Peyer's patch (tissue), 4 donors: ENCODE results near the gene RGS3. TPM values are rescaled to one million over a fixed set of nuclear protein-coding genes. Genes with fewer than 3 reads are reported as not detected.

ENCODE experiments used
- DNase-seq, 3 donors: peaks; one replicate each; pipeline ENCODE4 v3.0.0-alpha.2; 2017 to 2019
- H3K27ac ChIP-seq, 4 donors: fragments of 200-600 bp; sonication (generic); one replicate each; pipeline ENCODE4 v1.5.1; 2016 to 2019
- H3K27me3 ChIP-seq, 2 donors: fragments of 200-600 bp; sonication (generic); one replicate each; pipeline ENCODE4 v1.5.1; 2019
- H3K36me3 ChIP-seq, 3 donors: fragments of 200-600 bp; sonication (generic); one replicate each; pipeline ENCODE4 v1.5.1; 2016 to 2019
- H3K4me1 ChIP-seq, 4 donors: fragments of 200-600 bp; sonication (generic); one replicate each; pipeline ENCODE4 v1.5.1; 2016 to 2019
- H3K4me3 ChIP-seq, 4 donors: fragments of 200-600 bp; sonication (generic); 1 replicate in 3 of 4; 2 replicates in 1 of 4; pipeline ENCODE4 v1.5.1; 2016 to 2019; ENCODE audit warnings: mild to moderate bottlenecking in 1 of 4
- H3K9me3 ChIP-seq, 4 donors: fragments of 200-600 bp; sonication (generic); one replicate each; pipeline ENCODE4 v1.5.1; 2016 to 2019; ENCODE audit warnings: mild to moderate bottlenecking in 1 of 4
- POLR2A ChIP-seq, 2 donors: fragments of 450-650 bp; IDR thresholded peaks; one replicate each; pipeline ENCODE4 v1.5.1; 2017; ENCODE audit warnings: antibody characterized with exemption in 2 of 2, mild to moderate bottlenecking in 2 of 2, moderate library complexity in 2 of 2
- total RNA-seq, 4 donors: library from RNA; depleted of rRNA; stranded (reverse); fragments of >200 nt; gene quantifications; one replicate each; pipeline ENCODE4 v1.1.0, GENCODE V29; 2016
- TF ChIP-seq, protein P1 (sequence below), 6 experiments: fragments of 450-650 bp in 4 of 6; fragments of 200-600 bp in 2 of 6; sonication (generic) in 1 of 6; IDR thresholded peaks; one replicate each; pipeline ENCODE4 v1.5.1; 2017 to 2019; ENCODE audit warnings: antibody characterized with exemption in 6 of 6, mild to moderate bottlenecking in 3 of 6, moderate library complexity in 1 of 6

Gene RGS3
- total RNA-seq, 4 donors from 2014 or later: 55.3 to 113 (median 88.6) TPM

DNA sequence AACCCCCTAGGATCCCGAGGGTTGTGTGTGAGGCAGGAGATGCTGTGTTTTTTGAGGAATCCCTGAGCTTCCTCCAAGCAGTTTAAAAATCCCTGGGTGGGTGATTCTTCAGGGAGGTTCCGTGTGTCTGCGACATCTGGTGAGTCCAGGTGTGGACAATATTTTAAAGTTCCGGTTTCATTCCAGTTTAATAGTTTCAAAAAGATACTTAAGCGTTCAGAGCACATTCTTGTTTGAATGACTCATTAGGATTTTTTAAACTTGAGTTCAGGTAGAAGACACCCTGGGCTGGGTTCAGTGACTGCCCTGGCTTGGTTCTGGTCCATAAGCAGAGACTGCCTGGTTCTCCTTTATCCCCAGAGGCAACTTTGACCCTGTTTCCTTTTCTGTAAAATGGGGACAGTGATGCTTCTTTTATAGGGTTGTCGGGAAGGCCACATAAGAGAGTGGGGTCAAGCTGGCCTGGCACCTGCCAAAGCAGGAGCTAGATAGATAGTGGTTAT lies 119.2 kb downstream of the RGS3 start:
- Histone ChIP-seq H3K27me3 (no peaks in the 10 kb centered on the region), H3K27ac (peak overlapping the region in 1 of 4 donors; percentile 75), H3K4me3 (no peak overlapping the region), H3K9me3 (no peaks in the 10 kb centered on the region), H3K4me1 (peaks cover 15 to 47% (median 38%) of the 10 kb centered on the region in 4 donors), H3K36me3 (peaks cover 0 to 36% (median 0%) of the 10 kb centered on the region in 3 donors)
- DNase-seq: no peak
- TF ChIP-seq, protein P1, sequence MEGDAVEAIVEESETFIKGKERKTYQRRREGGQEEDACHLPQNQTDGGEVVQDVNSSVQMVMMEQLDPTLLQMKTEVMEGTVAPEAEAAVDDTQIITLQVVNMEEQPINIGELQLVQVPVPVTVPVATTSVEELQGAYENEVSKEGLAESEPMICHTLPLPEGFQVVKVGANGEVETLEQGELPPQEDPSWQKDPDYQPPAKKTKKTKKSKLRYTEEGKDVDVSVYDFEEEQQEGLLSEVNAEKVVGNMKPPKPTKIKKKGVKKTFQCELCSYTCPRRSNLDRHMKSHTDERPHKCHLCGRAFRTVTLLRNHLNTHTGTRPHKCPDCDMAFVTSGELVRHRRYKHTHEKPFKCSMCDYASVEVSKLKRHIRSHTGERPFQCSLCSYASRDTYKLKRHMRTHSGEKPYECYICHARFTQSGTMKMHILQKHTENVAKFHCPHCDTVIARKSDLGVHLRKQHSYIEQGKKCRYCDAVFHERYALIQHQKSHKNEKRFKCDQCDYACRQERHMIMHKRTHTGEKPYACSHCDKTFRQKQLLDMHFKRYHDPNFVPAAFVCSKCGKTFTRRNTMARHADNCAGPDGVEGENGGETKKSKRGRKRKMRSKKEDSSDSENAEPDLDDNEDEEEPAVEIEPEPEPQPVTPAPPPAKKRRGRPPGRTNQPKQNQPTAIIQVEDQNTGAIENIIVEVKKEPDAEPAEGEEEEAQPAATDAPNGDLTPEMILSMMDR (IDR thresholded peaks at IDR 0.05): no peak
- TF ChIP-seq POLR2A (IDR thresholded peaks at IDR 0.05): no peak

DNA sequence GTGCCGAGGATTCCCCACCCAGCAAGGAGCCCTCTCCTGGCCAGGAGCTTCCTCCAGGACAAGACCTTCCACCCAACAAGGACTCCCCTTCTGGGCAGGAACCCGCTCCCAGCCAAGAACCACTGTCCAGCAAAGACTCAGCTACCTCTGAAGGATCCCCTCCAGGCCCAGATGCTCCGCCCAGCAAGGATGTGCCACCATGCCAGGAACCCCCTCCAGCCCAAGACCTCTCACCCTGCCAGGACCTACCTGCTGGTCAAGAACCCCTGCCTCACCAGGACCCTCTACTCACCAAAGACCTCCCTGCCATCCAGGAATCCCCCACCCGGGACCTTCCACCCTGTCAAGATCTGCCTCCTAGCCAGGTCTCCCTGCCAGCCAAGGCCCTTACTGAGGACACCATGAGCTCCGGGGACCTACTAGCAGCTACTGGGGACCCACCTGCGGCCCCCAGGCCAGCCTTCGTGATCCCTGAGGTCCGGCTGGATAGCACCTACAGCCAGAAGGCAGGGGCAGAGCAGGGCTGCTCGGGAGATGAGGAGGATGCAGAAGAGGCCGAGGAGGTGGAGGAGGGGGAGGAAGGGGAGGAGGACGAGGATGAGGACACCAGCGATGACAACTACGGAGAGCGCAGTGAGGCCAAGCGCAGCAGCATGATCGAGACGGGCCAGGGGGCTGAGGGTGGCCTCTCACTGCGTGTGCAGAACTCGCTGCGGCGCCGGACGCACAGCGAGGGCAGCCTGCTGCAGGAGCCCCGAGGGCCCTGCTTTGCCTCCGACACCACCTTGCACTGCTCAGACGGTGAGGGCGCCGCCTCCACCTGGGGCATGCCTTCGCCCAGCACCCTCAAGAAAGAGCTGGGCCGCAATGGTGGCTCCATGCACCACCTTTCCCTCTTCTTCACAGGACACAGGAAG lies 120.2 kb downstream of the RGS3 start:
- peaks cover 15 to 42% (median 32%) of the 10 kb centered on the region in 4 donors for H3K4me1 ChIP-seq
- H3K4me3 ChIP-seq: no peak overlapping the region
- peaks cover 0 to 36% (median 0%) of the 10 kb centered on the region in 3 donors for H3K36me3 ChIP-seq
- H3K9me3 ChIP-seq: no peaks in the 10 kb centered on the region
- DNase-seq: peak in 1 of 3 donors; percentile 27
- no peak for TF ChIP-seq POLR2A (IDR thresholded peaks at IDR 0.05)
- TF ChIP-seq, protein P1 (IDR thresholded peaks at IDR 0.05): no peak
- H3K27ac ChIP-seq: no peak overlapping the region
- H3K27me3 ChIP-seq: no peaks in the 10 kb centered on the region

DNA sequence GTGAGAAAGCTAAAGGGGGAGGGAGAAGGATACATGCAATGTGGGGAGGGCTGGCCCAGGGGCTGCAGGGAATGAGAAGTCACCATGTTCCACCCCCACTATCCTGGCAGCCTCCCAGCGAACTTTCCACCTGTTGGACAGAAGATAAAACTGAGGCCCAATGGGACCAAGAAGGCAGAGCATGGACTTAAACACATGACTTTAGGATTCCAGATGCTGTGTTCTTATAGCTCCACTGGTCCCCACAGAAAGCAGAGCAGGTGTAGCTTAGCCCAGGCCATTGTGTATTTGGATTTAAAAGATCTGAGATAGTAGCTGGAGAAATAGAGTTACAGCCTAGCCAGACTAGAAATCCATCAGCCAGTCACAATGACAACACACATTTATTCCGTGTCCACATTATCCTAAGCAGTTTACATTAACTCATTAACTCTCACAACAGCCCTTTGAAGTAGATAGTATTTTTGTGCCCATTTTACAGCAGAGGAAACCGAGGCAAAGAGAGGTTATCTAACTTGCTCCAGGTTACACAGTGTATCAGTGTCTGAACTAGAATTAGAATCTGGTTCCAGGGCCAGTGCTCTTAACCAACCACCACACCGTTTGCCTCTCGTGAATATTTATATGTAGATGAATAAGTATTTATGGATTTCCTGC lies 121.0 kb downstream of the RGS3 start:
- no peak for TF ChIP-seq POLR2A (IDR thresholded peaks at IDR 0.05)
- TF ChIP-seq, protein P1 (IDR thresholded peaks at IDR 0.05): no peak
- H3K4me1 ChIP-seq: peaks cover 15 to 34% (median 25%) of the 10 kb centered on the region in 4 donors
- H3K27me3 ChIP-seq: no peaks in the 10 kb centered on the region
- no peak for DNase-seq
- no peak overlapping the region for H3K27ac ChIP-seq
- H3K9me3 ChIP-seq: no peaks in the 10 kb centered on the region
- H3K36me3 ChIP-seq: peaks cover 0 to 36% (median 0%) of the 10 kb centered on the region in 3 donors
- no peak overlapping the region for H3K4me3 ChIP-seq

DNA sequence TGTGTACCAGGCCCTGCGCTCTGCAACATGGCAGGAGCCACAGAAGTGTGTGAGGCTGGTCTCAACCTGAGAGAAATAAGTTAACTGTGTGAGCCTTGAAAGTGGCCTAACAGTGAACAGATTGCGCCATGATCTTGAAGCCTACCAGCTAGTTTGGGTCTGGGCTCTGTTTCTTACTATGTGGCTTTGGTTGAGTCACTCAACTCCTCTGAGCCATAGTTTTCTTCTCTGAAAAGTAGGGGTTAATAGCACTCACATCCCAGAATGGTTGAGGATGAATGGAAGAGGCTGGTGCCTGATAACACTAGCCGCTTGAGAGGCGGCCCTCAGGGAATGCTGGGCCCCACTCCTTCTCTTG lies 121.5 kb downstream of the RGS3 start:
- Histone ChIP-seq H3K4me3 (no peak overlapping the region), H3K36me3 (peaks cover 0 to 36% (median 0%) of the 10 kb centered on the region in 3 donors), H3K9me3 (no peaks in the 10 kb centered on the region), H3K27ac (no peak overlapping the region), H3K4me1 (peaks cover 14 to 29% (median 20%) of the 10 kb centered on the region in 4 donors), H3K27me3 (no peaks in the 10 kb centered on the region)
- TF ChIP-seq POLR2A (IDR thresholded peaks at IDR 0.05): no peak
- TF ChIP-seq, protein P1 (IDR thresholded peaks at IDR 0.05): no peak
- DNase-seq: no peak

DNA sequence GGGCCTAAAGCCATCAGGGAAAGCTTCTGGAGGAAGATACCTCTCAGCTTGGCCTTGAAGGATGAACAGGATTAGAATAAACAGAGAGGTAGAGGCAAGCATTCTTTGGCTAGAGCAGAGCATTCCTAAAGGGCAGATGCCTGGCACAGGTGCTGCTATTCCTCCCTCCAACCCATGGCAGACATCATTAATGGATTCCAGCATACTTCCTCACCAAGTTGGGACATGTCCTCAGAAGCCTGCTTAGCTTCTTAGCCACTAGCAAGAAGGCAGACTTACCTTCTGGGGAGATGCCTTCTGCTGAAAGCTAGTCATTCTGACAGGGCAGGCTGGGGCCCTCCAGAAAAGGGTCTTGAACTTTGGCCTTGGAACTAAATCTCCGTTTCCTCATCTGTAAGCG lies 122.0 kb downstream of the RGS3 start:
- no peak for DNase-seq
- Histone ChIP-seq H3K4me1 (peaks cover 10 to 24% (median 15%) of the 10 kb centered on the region in 4 donors), H3K27me3 (no peaks in the 10 kb centered on the region), H3K4me3 (no peak overlapping the region), H3K9me3 (no peaks in the 10 kb centered on the region), H3K36me3 (peaks cover 0 to 36% (median 0%) of the 10 kb centered on the region in 3 donors), H3K27ac (no peak overlapping the region)
- TF ChIP-seq, protein P1 (IDR thresholded peaks at IDR 0.05): no peak
- no peak for TF ChIP-seq POLR2A (IDR thresholded peaks at IDR 0.05)
